Tibial artery (tissue), 4 donors: ENCODE data around the gene TREH.
A peak's percentile ranks its signal among the peaks of the same experiment; 100 is the strongest.

Experiments used
- DNase-seq, 2 donors: peaks; one replicate each; pipeline ENCODE4 v3.0.0-alpha.2; 2019
- H3K27ac ChIP-seq, 2 donors: fragments of 200-600 bp; sonication (generic) in 1 of 2; 1 replicate in 1 of 2; 2 replicates in 1 of 2; pipeline ENCODE4 v1.5.1; 2018 to 2019; ENCODE audit warnings: mild to moderate bottlenecking in 1 of 2
- H3K27me3 ChIP-seq, 2 donors: fragments of 200-600 bp; sonication (generic) in 1 of 2; one replicate each; pipeline versions ENCODE4 v1.5.1 to v1.6.0; 2016 to 2019
- H3K36me3 ChIP-seq, 3 donors: fragments of 200-600 bp; sonication (generic) in 2 of 3; one replicate each; pipeline ENCODE4 v1.5.1; 2016 to 2019; ENCODE audit warnings: mild to moderate bottlenecking in 2 of 3
- H3K4me1 ChIP-seq, 4 donors: fragments of 200-600 bp; sonication (generic) in 2 of 4; 1 replicate in 3 of 4; 2 replicates in 1 of 4; pipeline ENCODE4 v1.5.1; 2016 to 2019
- H3K4me3 ChIP-seq, 2 donors: fragments of 200-600 bp; sonication (generic) in 1 of 2; 1 replicate in 1 of 2; 2 replicates in 1 of 2; pipeline ENCODE4 v1.5.1; 2018 to 2019; ENCODE audit warnings: mild to moderate bottlenecking in 2 of 2
- H3K9me3 ChIP-seq, 3 donors: fragments of 200-600 bp; sonication (generic) in 1 of 3; one replicate each; pipeline ENCODE4 v1.5.1; 2016 to 2019
- intact Hi-C: fragments of 100-400 bp; cut with DNase I; formaldehyde crosslinking; loops from one replicate; pipeline ENCODE4 v1.15.0; 2023; ENCODE audit warnings: low total_unique reads
- TF ChIP-seq, protein P1 (sequence below), 2 experiments: fragments of 200-600 bp in 1 of 2; fragments of 450-650 bp in 1 of 2; IDR thresholded peaks; one replicate each; pipeline ENCODE4 v1.5.1; 2017 to 2019; ENCODE audit warnings: antibody characterized with exemption in 2 of 2, mild to moderate bottlenecking in 1 of 2, moderate library complexity in 1 of 2

Gene TREH

DNA sequence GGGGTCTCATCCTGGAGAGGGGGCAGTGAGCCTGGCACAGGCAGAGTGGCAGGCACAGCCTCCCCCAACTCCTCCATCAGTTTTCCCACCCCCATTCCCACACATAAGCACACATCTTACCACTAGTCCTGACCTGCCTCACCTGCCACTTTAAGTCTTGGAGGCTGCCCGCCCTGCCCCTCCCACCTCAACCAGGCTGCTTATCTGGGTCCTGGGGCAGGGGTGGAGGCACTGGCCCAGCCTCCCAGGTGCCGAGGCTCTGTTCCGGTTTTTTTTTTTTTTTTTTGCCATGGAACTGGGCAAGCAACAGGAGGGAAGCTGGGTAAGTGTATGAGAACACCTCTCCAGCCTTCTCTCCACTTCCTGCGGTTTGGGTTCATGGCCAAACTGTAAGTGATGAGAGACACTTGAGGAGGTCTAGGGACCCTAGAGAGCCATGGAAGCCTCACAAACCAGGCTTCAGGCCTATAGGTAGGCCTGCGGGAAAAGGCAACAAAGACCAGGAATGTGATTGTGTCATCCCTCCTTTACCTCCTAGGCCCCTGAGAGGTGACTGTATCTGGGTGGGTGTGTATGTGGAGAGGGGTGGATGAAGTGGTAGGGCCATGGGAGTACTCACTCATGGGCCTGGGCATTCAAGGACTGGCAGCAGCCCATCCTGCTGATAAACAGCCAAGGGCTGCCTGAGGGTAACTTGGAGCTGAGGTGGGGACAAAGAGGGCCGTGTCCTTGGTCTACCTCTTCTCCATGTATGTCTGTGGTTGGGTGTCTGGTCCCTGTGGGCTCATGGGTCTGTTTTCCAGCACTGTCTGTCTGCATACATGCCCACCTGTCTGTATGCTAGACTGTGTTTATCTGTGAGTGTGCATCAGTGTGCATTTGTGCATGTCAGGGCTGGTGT is 49.4 kb downstream of the TREH start:
- DNase-seq, result no peak
- peaks cover 46 to 75% (median 70%) of the 10 kb centered on the region in 3 donors for H3K36me3 ChIP-seq
- peaks cover 7 to 55% (median 28%) of the 10 kb centered on the region in 4 donors for H3K4me1 ChIP-seq
- intact Hi-C loops, result no loop called here
- no peaks in the 10 kb centered on the region for H3K9me3 ChIP-seq
- TF ChIP-seq, protein P1, sequence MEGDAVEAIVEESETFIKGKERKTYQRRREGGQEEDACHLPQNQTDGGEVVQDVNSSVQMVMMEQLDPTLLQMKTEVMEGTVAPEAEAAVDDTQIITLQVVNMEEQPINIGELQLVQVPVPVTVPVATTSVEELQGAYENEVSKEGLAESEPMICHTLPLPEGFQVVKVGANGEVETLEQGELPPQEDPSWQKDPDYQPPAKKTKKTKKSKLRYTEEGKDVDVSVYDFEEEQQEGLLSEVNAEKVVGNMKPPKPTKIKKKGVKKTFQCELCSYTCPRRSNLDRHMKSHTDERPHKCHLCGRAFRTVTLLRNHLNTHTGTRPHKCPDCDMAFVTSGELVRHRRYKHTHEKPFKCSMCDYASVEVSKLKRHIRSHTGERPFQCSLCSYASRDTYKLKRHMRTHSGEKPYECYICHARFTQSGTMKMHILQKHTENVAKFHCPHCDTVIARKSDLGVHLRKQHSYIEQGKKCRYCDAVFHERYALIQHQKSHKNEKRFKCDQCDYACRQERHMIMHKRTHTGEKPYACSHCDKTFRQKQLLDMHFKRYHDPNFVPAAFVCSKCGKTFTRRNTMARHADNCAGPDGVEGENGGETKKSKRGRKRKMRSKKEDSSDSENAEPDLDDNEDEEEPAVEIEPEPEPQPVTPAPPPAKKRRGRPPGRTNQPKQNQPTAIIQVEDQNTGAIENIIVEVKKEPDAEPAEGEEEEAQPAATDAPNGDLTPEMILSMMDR (IDR thresholded peaks at IDR 0.05), result no peak
- H3K27me3 ChIP-seq, result no peaks in the 10 kb centered on the region
- H3K4me3 ChIP-seq, result no peak overlapping the region
- H3K27ac ChIP-seq, result no peak overlapping the region

DNA sequence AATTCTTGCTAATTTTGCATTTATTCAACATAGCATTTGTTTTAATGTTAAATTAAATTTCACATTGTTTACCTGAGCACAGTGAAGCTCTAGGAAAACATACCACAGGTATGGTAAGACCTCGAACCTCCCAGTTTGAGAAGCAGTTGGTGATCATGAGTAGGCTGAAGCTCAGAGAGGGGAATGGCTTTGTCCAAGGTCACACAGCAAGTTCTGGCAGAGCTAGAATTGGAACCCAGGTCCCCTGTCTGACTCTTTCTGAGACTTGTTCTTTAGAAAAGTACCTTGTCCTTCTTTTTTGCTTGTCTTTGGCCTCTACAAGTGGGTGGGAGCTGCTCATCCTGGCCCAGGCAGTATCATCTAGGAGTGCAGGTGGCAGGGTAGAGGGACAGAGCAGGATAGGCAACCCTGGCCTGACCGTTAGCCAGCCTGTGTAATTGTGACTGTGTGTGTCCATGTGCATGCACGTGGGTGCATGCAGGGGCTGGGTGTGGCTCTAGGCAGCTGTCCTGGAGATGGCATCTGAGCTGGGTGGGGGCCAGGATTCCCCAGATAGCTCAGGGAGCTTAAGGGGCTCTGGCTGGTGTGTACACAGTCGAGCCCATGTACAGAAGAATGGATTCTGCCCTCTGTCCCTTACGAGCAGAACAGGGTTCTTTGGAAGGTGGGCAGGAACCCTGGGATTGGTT is 50.4 kb downstream of the TREH start:
- TF ChIP-seq, protein P1 (IDR thresholded peaks at IDR 0.05), result no peak
- Histone ChIP-seq H3K4me3 (no peak overlapping the region), H3K27ac (peak overlapping the region; percentile 9 to 29), H3K36me3 (peaks cover 50 to 81% (median 80%) of the 10 kb centered on the region in 3 donors), H3K4me1 (peaks cover 0 to 49% (median 21%) of the 10 kb centered on the region in 4 donors), H3K27me3 (no peaks in the 10 kb centered on the region), H3K9me3 (no peaks in the 10 kb centered on the region)
- DNase-seq, result no peak
- intact Hi-C loops, result no loop called here

DNA sequence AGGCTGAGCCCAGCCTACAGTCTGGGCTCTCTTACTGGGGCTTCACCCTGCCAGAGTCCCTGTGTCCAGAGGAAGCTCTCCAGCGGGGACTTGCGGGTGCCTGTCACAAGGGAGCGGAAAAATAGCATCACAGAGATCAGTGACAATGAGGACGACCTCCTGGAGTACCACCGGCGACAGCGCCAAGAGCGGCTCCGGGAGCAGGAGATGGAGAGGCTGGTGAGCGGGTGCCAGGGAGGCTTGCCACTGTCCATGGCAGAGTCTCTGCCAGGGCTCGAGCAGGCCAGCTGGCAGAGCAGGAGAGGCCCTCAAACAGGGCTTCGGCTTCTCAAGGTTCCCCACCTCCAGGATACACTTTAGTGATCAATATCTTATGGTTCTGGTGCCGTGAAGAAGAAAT is 51.0 kb downstream of the TREH start:
- TF ChIP-seq, protein P1 (IDR thresholded peaks at IDR 0.05), result no peak
- Histone ChIP-seq H3K4me3 (no peak overlapping the region), H3K9me3 (no peaks in the 10 kb centered on the region), H3K27ac (peak overlapping the region; percentile 9 to 29), H3K4me1 (peaks cover 0 to 45% (median 19%) of the 10 kb centered on the region in 4 donors), H3K27me3 (no peaks in the 10 kb centered on the region), H3K36me3 (peaks cover 50 to 81% (median 81%) of the 10 kb centered on the region in 3 donors)
- no peak for DNase-seq
- intact Hi-C loops, result no loop called here

DNA sequence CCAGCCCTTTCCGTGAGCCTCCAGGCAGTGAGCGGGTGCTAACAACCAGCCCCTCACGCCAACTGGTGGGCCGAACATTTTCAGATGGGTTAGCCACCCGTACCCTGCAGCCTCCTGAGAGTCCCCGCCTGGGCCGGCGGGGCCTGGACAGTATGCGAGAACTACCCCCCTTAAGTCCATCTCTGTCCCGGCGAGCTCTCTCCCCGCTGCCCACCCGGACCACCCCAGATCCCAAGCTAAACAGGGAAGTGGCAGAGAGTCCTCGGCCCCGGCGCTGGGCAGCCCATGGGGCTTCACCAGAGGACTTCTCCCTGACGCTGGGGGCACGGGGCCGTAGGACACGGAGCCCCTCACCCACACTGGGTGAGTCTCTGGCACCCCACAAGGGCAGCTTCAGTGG is 51.4 kb downstream of the TREH start:
- Histone ChIP-seq H3K27me3 (no peaks in the 10 kb centered on the region), H3K36me3 (peaks cover 50 to 81% (median 77%) of the 10 kb centered on the region in 3 donors), H3K9me3 (no peaks in the 10 kb centered on the region), H3K4me1 (peaks cover 0 to 47% (median 19%) of the 10 kb centered on the region in 4 donors), H3K4me3 (no peak overlapping the region), H3K27ac (peak overlapping the region in 1 of 2 donors; percentile 29)
- DNase-seq, result no peak
- intact Hi-C loops, result no loop called here
- TF ChIP-seq, protein P1 (IDR thresholded peaks at IDR 0.05), result no peak

DNA sequence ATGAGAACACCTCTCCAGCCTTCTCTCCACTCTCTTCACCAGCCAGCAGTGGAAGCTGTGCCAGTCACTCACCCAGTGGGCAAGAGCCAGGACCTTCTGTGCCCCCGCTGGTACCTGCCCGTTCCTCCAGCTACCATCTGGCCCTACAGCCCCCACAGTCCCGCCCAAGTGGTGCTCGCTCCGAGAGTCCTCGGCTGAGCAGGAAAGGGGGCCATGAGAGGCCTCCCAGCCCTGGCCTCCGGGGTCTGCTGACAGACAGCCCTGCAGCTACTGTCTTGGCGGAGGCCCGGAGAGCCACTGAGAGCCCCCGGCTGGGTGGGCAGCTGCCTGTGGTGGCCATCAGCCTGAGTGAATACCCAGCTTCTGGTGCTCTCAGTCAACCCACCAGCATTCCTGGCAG is 51.9 kb downstream of the TREH start:
- Histone ChIP-seq H3K27me3 (no peaks in the 10 kb centered on the region), H3K27ac (no peak overlapping the region), H3K9me3 (no peaks in the 10 kb centered on the region), H3K36me3 (peaks cover 50 to 79% (median 72%) of the 10 kb centered on the region in 3 donors), H3K4me1 (peaks cover 0 to 52% (median 22%) of the 10 kb centered on the region in 4 donors), H3K4me3 (no peak overlapping the region)
- TF ChIP-seq, protein P1 (IDR thresholded peaks at IDR 0.05), result no peak
- no peak for DNase-seq
- intact Hi-C loops, result no loop called here
